CD4-positive, alpha-beta T cell treated with Interferon alpha-2 for 1 hour (primary cell): ENCODE data around the gene DAPK2.

ENCODE experiments used
- DNase-seq, 2 donors: peaks; one replicate each; pipeline ENCODE4 v3.0.0-alpha.2; 2020 to 2022

The DAPK2 gene

GRCh38 chr15:63940966-63941620 lies 105.2 kb downstream of the DAPK2 start:
- DNase-seq: no peak

- peak in 1 of 2 donors; percentile 52 for DNase-seq
Observed at GRCh38 chr15:63939531-63940130, 106.7 kb downstream of the DAPK2 start.

GRCh38 chr15:63938486-63939061 lies 107.7 kb downstream of the DAPK2 start:
- peak in 1 of 2 donors; percentile 39 for DNase-seq

GRCh38 chr15:63933522-63933921 lies 112.8 kb downstream of the DAPK2 start:
- DNase-seq: no peak

- no peak for DNase-seq
Observed at GRCh38 chr15:63931556-63931955, 114.7 kb downstream of the DAPK2 start.

GRCh38 chr15:63930034-63930433 lies 116.3 kb downstream of the DAPK2 start:
- DNase-seq: no peak

GRCh38 chr15:63928185-63928842 lies 118.0 kb downstream of the DAPK2 start:
- no peak for DNase-seq

GRCh38 chr15:63923993-63924950 lies 122.0 kb downstream of the DAPK2 start:
- DNase-seq: no peak

- DNase-seq: no peak
Observed at GRCh38 chr15:63922916-63923315, 123.4 kb downstream of the DAPK2 start.

- no peak for DNase-seq
Observed at GRCh38 chr15:63922261-63922904, 123.9 kb downstream of the DAPK2 start.

- no peak for DNase-seq
Observed at GRCh38 chr15:63920504-63921175, 125.6 kb downstream of the DAPK2 start.

- no peak for DNase-seq
Observed at GRCh38 chr15:63918901-63919348, 127.4 kb downstream of the DAPK2 start.

GRCh38 chr15:63918317-63918672 lies 128.0 kb downstream of the DAPK2 start:
- no peak for DNase-seq

GRCh38 chr15:63917588-63918316 lies 128.5 kb downstream of the DAPK2 start:
- DNase-seq: no peak

- DNase-seq: no peak
Observed at GRCh38 chr15:63915873-63916771, 130.2 kb downstream of the DAPK2 start.

GRCh38 chr15:63915209-63915872 lies 130.9 kb downstream of the DAPK2 start:
- DNase-seq: no peak

- DNase-seq: no peak
Observed at GRCh38 chr15:63913786-63914315, 132.4 kb downstream of the DAPK2 start.

GRCh38 chr15:63913336-63913735 lies 132.9 kb downstream of the DAPK2 start:
- DNase-seq: no peak

GRCh38 chr15:63912061-63912615 lies 134.1 kb downstream of the DAPK2 start:
- DNase-seq: no peak
